ENCODE results near the gene RAB20. TPM values are rescaled to one million over a fixed set of nuclear protein-coding genes. Genes with fewer than 3 reads are reported as not detected.

Gene RAB20
- total and polyA plus RNA-seq, 2 of the 8 experiments (the other 6 are each of a cell fraction or from before 2014, with no cell fraction given), result 14.8 to 27.9 TPM

- Histone ChIP-seq H3K4me1 (replicated peaks in 1 of 4; ENCODE audit: control insufficient read depth in 3 of 4, insufficient read depth in 4 of 4, low read length in 3 of 4) (peaks cover 3 to 11% (median 6%) of the 10 kb centered on the region in 4 experiments; a peak in 6 of 7 replicates), H3K79me1 (ENCODE audit: low read depth, low read length) (peaks cover 18% of the 10 kb centered on the region), H3K14ac (ENCODE audit: insufficient read length) (no peak overlapping the region), H3K27me3 (replicated peaks in 1 of 4; ENCODE audit: control insufficient read depth in 3 of 4, extremely low read depth in 1 of 4, insufficient read depth in 3 of 4, low read length in 3 of 4) (peaks cover 0 to 7% (median 2%) of the 10 kb centered on the region in 4 experiments; a peak in 3 of 7 replicates), H4K8ac (ENCODE audit: extremely low read depth, insufficient read depth, low read length) (peak overlapping the region; percentile 82), H3K23ac (ENCODE audit: insufficient read length) (no peak overlapping the region), H3K4me3 (ENCODE audit: extremely low read depth in 1 of 4, insufficient read depth in 2 of 4, low read depth in 3 of 4, low read length in 4 of 4) (peak overlapping the region; percentile 69 to 97 (median 84)), H2BK5ac (ENCODE audit: low read depth, low read length) (peak overlapping the region; percentile 27; the same call in 1 of the 2 replicates), H3K36me3 (ENCODE audit: control insufficient read depth in 2 of 4, insufficient read depth in 4 of 4, low read length in 3 of 4) (no peaks in the 10 kb centered on the region; a peak in 3 of 8 replicates), H3K18ac (ENCODE audit: extremely low read depth, low read length) (peak overlapping the region; percentile 78), H2BK12ac (ENCODE audit: low read depth, low read length) (no peak overlapping the region), H3K4me2 (ENCODE audit: insufficient read depth in 1 of 2, low read depth in 2 of 2, low read length in 2 of 2) (peak overlapping the region; percentile 69 to 85), H4K20me1 (replicated peaks in 1 of 2; ENCODE audit: control insufficient read depth in 1 of 2, insufficient read depth in 2 of 2, low read length in 2 of 2) (peaks cover 0 to 3% of the 10 kb centered on the region in 2 experiments), H3K23me2 (ENCODE audit: low read depth, low read length) (peaks cover 17% of the 10 kb centered on the region), H4K5ac (ENCODE audit: insufficient read length, low read depth, low read length) (no peak overlapping the region), H3K27ac (ENCODE audit: low read depth, low read length) (no peak overlapping the region), H4K91ac (replicated peaks; ENCODE audit: insufficient read length, low read length) (no peak overlapping the region), H3K9me3 (ENCODE audit: insufficient read depth in 2 of 2, low read depth in 1 of 2, low read length in 1 of 2) (no peaks in the 10 kb centered on the region), H3K56ac (replicated peaks; ENCODE audit: insufficient read length, low read depth, low read length) (no peak overlapping the region), H3K9ac (replicated peaks in 1 of 4; ENCODE audit: extremely low read depth in 1 of 4, low read depth in 3 of 4, low read length in 3 of 4) (peak overlapping the region in 3 of 4 experiments; percentile 62 to 72 (median 69); a peak in 6 of 7 replicates), H2BK120ac (replicated peaks; ENCODE audit: low read depth, low read length) (no peak overlapping the region), H2BK15ac (ENCODE audit: low read length) (no peak overlapping the region; the same call in 1 of the 2 replicates), H2AK5ac (ENCODE audit: low read depth, low read length) (no peak overlapping the region), H2BK20ac (ENCODE audit: low read length) (no peak overlapping the region), H2AFZ (ENCODE audit: low read length) (peak overlapping the region; percentile 1; the same call in 1 of the 2 replicates), H3K4ac (replicated peaks; ENCODE audit: insufficient read length, low read depth, low read length) (no peak overlapping the region), H3K79me2 (ENCODE audit: control insufficient read depth in 1 of 2, insufficient read depth in 2 of 2, low read length in 2 of 2) (peaks cover 4 to 36% of the 10 kb centered on the region in 2 experiments; a peak in 2 of 4 replicates)
- TF ChIP-seq HDAC2 (IDR thresholded peaks at IDR 0.05; ENCODE audit: borderline replicate concordance in 1 of 2, low read depth in 2 of 2, low read length in 2 of 2) (peak in 1 of 2 experiments; percentile 71; a peak in 1 of 4 replicates), ZNF274 (IDR thresholded peaks at IDR 0.05; ENCODE audit: borderline replicate concordance, extremely low read depth, low read length) (no peak)
- DNase-seq (ENCODE audit: low read depth in 1 of 2, low spot score in 2 of 2), result no peak
- CTCF ChIA-PET (ENCODE audit: partially characterized antibody), result interaction anchor here (0.7 to 1.8 kb wide), 2 partner anchors 12 to 33 kb away, joined by 3 to 6 read pairs; no protein-coding TSS in a partner anchor
- FAIRE-seq, result no peak
- POLR2A ChIA-PET (ENCODE audit: partially characterized antibody), result interaction anchor here (0.9 to 1.9 kb wide), 5 partner anchors 11 to 252 kb away, joined by 3 to 8 read pairs (median 3); no protein-coding TSS in a partner anchor
- WGBS, 2 experiments (ENCODE audit: extremely low coverage in 1 of 2, insufficient coverage in 1 of 2, insufficient read length in 1 of 2, insufficient replicate concordance in 2 of 2, low coverage in 1 of 2, low lambda C conversion rate in 2 of 2, missing lambda C conversion rate in 1 of 2), result 10% methylated on average over 19 of the region's 29 CpGs; no CpG with 5 or more reads in 1 of the 2 experiments
These were observed 750 bp downstream of the RAB20 start for GRCh38 chr13:110560601-110561343.
